ENCODE results near the gene ALOX15B. TPM values are rescaled to one million over a fixed set of nuclear protein-coding genes. Genes with fewer than 3 reads are reported as not detected.
A peak's percentile ranks its signal among the peaks of the same experiment; 100 is the strongest.

ALOX15B gene
- total RNA-seq, 6 experiments from 2014 or later: not detected

DNA sequence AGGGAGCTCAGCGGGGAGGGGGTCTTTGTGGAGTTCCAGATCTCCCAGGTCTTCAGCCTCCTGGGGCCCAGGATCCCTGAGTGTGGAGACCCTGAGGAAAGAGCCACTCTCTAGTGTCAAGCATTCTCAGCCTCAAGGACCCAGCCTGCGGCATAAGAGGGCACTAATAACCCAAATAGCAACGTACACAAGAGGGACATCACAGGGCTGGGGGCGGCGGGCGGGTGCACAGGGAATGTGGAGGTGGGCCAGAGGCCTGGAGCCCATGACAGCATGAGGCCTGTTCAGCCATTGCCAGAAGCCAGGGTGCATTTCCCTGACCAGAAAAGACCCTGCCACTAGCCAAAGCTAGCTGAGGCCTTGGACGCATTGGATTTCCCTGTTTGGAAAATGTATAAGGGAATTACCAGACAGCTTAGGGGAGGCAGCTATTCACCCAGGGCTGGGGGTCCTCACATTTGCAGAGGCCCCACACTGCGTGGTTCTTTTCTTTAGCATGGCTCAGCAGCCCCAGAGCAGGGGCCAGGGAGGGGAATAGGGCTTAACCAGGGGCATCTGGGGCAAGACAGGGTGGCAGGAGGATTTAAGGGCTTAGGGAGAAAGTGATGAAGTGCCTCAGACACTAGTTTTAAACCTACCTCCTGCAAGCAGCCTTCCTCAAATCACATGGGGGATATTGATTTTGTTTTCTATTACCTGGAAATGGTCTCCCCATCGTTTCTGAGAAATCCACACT lies 13.5 kb upstream of the ALOX15B start:
- peaks cover 40% of the 10 kb centered on the region for H3K27me3 Mint-ChIP-seq (ENCODE audit: insufficient read depth)
- TF ChIP-seq, protein P1, sequence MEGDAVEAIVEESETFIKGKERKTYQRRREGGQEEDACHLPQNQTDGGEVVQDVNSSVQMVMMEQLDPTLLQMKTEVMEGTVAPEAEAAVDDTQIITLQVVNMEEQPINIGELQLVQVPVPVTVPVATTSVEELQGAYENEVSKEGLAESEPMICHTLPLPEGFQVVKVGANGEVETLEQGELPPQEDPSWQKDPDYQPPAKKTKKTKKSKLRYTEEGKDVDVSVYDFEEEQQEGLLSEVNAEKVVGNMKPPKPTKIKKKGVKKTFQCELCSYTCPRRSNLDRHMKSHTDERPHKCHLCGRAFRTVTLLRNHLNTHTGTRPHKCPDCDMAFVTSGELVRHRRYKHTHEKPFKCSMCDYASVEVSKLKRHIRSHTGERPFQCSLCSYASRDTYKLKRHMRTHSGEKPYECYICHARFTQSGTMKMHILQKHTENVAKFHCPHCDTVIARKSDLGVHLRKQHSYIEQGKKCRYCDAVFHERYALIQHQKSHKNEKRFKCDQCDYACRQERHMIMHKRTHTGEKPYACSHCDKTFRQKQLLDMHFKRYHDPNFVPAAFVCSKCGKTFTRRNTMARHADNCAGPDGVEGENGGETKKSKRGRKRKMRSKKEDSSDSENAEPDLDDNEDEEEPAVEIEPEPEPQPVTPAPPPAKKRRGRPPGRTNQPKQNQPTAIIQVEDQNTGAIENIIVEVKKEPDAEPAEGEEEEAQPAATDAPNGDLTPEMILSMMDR (IDR thresholded peaks at IDR 0.05): no peak

DNA sequence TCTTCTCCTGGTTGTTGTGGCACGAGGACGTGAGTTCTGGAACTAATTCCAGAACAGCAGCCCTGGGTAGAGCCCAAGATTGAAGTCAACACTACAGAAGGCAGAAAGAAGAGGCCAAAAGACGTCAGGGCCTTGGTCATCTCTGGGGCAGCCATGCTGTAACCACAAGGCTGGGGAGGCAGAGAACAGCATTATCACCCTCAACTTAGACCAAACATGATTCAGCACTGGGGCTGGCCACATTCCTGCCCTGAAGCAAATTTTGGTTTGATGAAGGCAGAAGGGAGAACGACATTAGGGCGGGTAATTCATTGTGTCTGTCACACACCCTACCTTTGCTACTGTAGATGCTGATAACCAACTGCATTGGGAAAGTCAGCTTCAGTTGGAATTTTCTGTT lies 9.7 kb upstream of the ALOX15B start:
- Mint-ChIP-seq H3K4me1 (ENCODE audit: low read depth) (peaks cover 19% of the 10 kb centered on the region), H3K27me3 (ENCODE audit: insufficient read depth) (peaks cover 35% of the 10 kb centered on the region), H3K27ac (peak overlapping the region; percentile 7; the same call in 1 of the 2 replicates), H3K9me3 (no peaks in the 10 kb centered on the region; the same call in 1 of the 2 replicates), H3K4me3 (no peak overlapping the region), H3K36me3 (ENCODE audit: low read depth) (no peaks in the 10 kb centered on the region)
- peak; percentile 67 for DNase-seq
- TF ChIP-seq, protein P1 (IDR thresholded peaks at IDR 0.05): no peak

More for the DNA sequence above, 13.5 kb upstream of the ALOX15B start:
- peaks cover 34% of the 10 kb centered on the region for H3K4me1 Mint-ChIP-seq (ENCODE audit: low read depth)
- H3K9me3 Mint-ChIP-seq: no peaks in the 10 kb centered on the region; the same call in 1 of the 2 replicates
- no peak for DNase-seq
- H3K36me3 Mint-ChIP-seq (ENCODE audit: low read depth): no peaks in the 10 kb centered on the region
- no peak overlapping the region for H3K27ac Mint-ChIP-seq
- no peak overlapping the region for H3K4me3 Mint-ChIP-seq

DNA sequence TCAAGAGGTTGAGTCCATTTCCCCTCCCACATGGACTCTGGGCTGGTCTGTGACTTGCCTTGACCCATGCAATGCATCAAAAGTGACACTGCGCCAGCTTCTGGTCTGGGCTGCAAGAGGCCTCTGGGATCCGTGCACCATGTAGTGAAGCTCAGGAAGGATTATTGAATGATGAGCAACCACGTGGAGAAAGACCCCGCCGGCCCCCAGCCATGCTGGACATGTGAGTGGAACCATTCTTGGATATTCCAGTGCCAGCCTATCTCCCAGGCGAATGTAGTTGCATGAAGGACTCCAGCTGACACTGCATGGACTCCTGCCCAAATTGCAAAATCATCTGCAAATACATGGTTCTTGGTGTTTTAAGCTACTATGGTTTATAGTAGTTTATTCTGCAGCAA lies 7.6 kb upstream of the ALOX15B start:
- no peak for DNase-seq

DNA sequence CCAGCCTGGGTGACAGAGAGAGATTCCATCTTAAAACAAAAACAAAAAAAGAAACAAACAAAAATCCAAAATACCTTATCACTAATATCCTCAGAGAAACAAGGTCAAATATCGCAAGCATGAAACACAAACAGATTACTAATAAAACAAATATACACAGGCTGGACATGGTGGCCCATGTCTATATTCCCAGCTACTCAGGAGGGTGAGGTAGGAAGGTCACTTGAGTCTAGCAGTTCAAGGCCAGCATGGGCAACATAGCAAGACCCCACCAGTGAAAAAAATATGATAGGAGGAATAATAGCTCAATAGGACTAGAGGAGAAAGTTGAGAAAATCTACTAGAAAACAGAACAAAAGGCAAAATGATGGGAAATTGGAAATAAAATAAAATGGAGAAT lies 6.9 kb upstream of the ALOX15B start:
- TF ChIP-seq, protein P1 (IDR thresholded peaks at IDR 0.05): no peak
- DNase-seq: no peak
- Mint-ChIP-seq H3K4me1 (ENCODE audit: low read depth) (peaks cover 14% of the 10 kb centered on the region), H3K36me3 (ENCODE audit: low read depth) (no peaks in the 10 kb centered on the region), H3K27me3 (ENCODE audit: insufficient read depth) (peaks cover 29% of the 10 kb centered on the region), H3K27ac (no peak overlapping the region), H3K4me3 (no peak overlapping the region), H3K9me3 (no peaks in the 10 kb centered on the region; the same call in 1 of the 2 replicates)

More for the DNA sequence above, 7.6 kb upstream of the ALOX15B start:
- TF ChIP-seq, protein P1 (IDR thresholded peaks at IDR 0.05): no peak
- Mint-ChIP-seq H3K36me3 (ENCODE audit: low read depth) (no peaks in the 10 kb centered on the region), H3K9me3 (no peaks in the 10 kb centered on the region; the same call in 1 of the 2 replicates), H3K4me1 (ENCODE audit: low read depth) (peaks cover 14% of the 10 kb centered on the region), H3K4me3 (no peak overlapping the region), H3K27me3 (ENCODE audit: insufficient read depth) (peaks cover 32% of the 10 kb centered on the region), H3K27ac (no peak overlapping the region)

DNA sequence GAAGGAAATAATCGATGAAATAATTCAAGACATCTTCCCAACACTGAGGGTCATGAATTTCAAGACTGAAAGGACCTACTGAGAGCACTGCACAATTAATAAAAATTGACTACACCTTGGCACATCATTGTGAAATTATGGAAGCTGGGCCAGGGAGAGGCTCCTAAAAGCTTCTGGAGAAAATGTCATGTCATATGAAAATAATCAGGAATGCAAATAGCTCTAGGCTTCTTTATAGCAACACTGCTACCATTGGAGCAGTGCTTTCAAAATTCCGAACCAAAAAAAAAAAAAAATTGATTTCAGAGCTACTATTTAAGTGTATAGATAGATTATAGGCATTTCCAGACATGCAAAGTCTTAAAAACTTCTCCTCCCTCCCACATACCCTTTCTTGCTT lies 6.4 kb upstream of the ALOX15B start:
- H3K27ac Mint-ChIP-seq: no peak overlapping the region
- H3K9me3 Mint-ChIP-seq: no peaks in the 10 kb centered on the region; the same call in 1 of the 2 replicates

More for the DNA sequence above, 6.4 kb upstream of the ALOX15B start:
- Mint-ChIP-seq H3K4me3 (no peak overlapping the region), H3K4me1 (ENCODE audit: low read depth) (peaks cover 14% of the 10 kb centered on the region), H3K36me3 (ENCODE audit: low read depth) (no peaks in the 10 kb centered on the region), H3K27me3 (ENCODE audit: insufficient read depth) (peaks cover 29% of the 10 kb centered on the region)
- TF ChIP-seq, protein P1 (IDR thresholded peaks at IDR 0.05): no peak
- no peak for DNase-seq
